Measurements from ENCODE around the gene HSPB6. TPM values are rescaled to one million over a fixed set of nuclear protein-coding genes. Genes with fewer than 3 reads are reported as not detected.

The HSPB6 gene
- polyA plus RNA-seq, 4 donors: 19.4 to 32.3 (median 25.1) TPM

Other genes with a start within 250 kb of the HSPB6 start
- 100 to 1,000 TPM in 2 of 4 donors, 10 to 100 TPM in 2; 69.7 to 135 (median 107) TPM for gene DMKN, start 243.4 kb downstream of the HSPB6 start, polyA plus RNA-seq (ENCODE audit: insufficient read length in 4 of 4)
- gene SBSN, start 228.7 kb downstream of the HSPB6 start, polyA plus RNA-seq (ENCODE audit: insufficient read length in 4 of 4): under 1 TPM in 3 of 4 donors, not detected in 1; 0.10 to 0.24 (median 0.21) TPM
- gene GAPDHS, start 223.6 kb downstream of the HSPB6 start, polyA plus RNA-seq (ENCODE audit: insufficient read length in 4 of 4): not detected
- gene TMEM147, start 211.4 kb downstream of the HSPB6 start, polyA plus RNA-seq (ENCODE audit: insufficient read length in 4 of 4): 100 to 1,000 TPM in 2 of 4 donors, 10 to 100 TPM in 2; 80.6 to 113 (median 93.9) TPM
- under 1 TPM in 1 of 4 donors, not detected in 3; 0.05 TPM for gene ATP4A, start 193.4 kb downstream of the HSPB6 start, polyA plus RNA-seq (ENCODE audit: insufficient read length in 4 of 4)
- gene PMIS2, start 170.9 kb downstream of the HSPB6 start, polyA plus RNA-seq (ENCODE audit: insufficient read length in 4 of 4): not detected
- gene HAUS5, start 144.3 kb downstream of the HSPB6 start, polyA plus RNA-seq (ENCODE audit: insufficient read length in 4 of 4): 10 to 100 TPM; 18.2 to 30.9 (median 26.9) TPM
- 10 to 100 TPM; 57.1 to 94.4 (median 73.3) TPM for gene RBM42, start 128.0 kb downstream of the HSPB6 start, polyA plus RNA-seq (ENCODE audit: insufficient read length in 4 of 4)
- gene ETV2, start 115.3 kb downstream of the HSPB6 start, polyA plus RNA-seq (ENCODE audit: insufficient read length in 4 of 4): 1 to 10 TPM; 1.1 to 3.6 (median 2.6) TPM
- 100 to 1,000 TPM; 302 to 435 (median 348) TPM for gene COX6B1, start 108.7 kb downstream of the HSPB6 start, polyA plus RNA-seq (ENCODE audit: insufficient read length in 4 of 4)
- 10 to 100 TPM in 3 of 4 donors, 1 to 10 TPM in 1; 9.8 to 26.7 (median 15.8) TPM for gene UPK1A, start 90.5 kb downstream of the HSPB6 start, polyA plus RNA-seq (ENCODE audit: insufficient read length in 4 of 4)
- under 1 TPM; 0.17 to 0.91 (median 0.44) TPM for gene ZBTB32, start 52.5 kb downstream of the HSPB6 start, polyA plus RNA-seq (ENCODE audit: insufficient read length in 4 of 4)
- gene KMT2B, start 39.0 kb downstream of the HSPB6 start, polyA plus RNA-seq (ENCODE audit: insufficient read length in 4 of 4): 10 to 100 TPM; 24.2 to 42.6 (median 34.2) TPM
- gene IGFLR1, start 14.6 kb downstream of the HSPB6 start, polyA plus RNA-seq (ENCODE audit: insufficient read length in 4 of 4): 1 to 10 TPM; 2.8 to 4.6 (median 3.7) TPM
- gene U2AF1L4, start 11.6 kb downstream of the HSPB6 start, polyA plus RNA-seq (ENCODE audit: insufficient read length in 4 of 4): 10 to 100 TPM; 15.7 to 21.8 (median 19.7) TPM
- 10 to 100 TPM; 54.5 to 78.6 (median 66.5) TPM for gene PSENEN, start 11.4 kb downstream of the HSPB6 start, polyA plus RNA-seq (ENCODE audit: insufficient read length in 4 of 4)
- 10 to 100 TPM; 11.5 to 13.0 (median 12.4) TPM for gene LIN37, start 8.5 kb downstream of the HSPB6 start, polyA plus RNA-seq (ENCODE audit: insufficient read length in 4 of 4)
- gene PROSER3, start 1.1 kb upstream of the HSPB6 start, polyA plus RNA-seq (ENCODE audit: insufficient read length in 4 of 4): 10 to 100 TPM; 11.5 to 28.6 (median 18.2) TPM
- gene ARHGAP33, start 18.5 kb upstream of the HSPB6 start, polyA plus RNA-seq (ENCODE audit: insufficient read length in 4 of 4): 10 to 100 TPM; 10.9 to 53.7 (median 30.0) TPM
- 10 to 100 TPM; 24.2 to 60.6 (median 39.9) TPM for gene PRODH2, start 55.8 kb upstream of the HSPB6 start, polyA plus RNA-seq (ENCODE audit: insufficient read length in 4 of 4)
- gene NPHS1, start 95.5 kb upstream of the HSPB6 start, polyA plus RNA-seq (ENCODE audit: insufficient read length in 4 of 4): 100 to 1,000 TPM; 101 to 226 (median 168) TPM
- gene KIRREL2, start 99.9 kb upstream of the HSPB6 start, polyA plus RNA-seq (ENCODE audit: insufficient read length in 4 of 4): 10 to 100 TPM in 3 of 4 donors, 1 to 10 TPM in 1; 7.7 to 12.8 (median 11.5) TPM
- 10 to 100 TPM; 19.3 to 32.8 (median 28.3) TPM for gene APLP1, start 111.5 kb upstream of the HSPB6 start, polyA plus RNA-seq (ENCODE audit: insufficient read length in 4 of 4)
- gene NFKBID, start 143.5 kb upstream of the HSPB6 start, polyA plus RNA-seq (ENCODE audit: insufficient read length in 4 of 4): 1 to 10 TPM; 1.3 to 6.0 (median 4.1) TPM
- gene HCST, start 145.5 kb upstream of the HSPB6 start, polyA plus RNA-seq (ENCODE audit: insufficient read length in 4 of 4): 1 to 10 TPM; 3.0 to 4.5 (median 3.4) TPM
- gene TYROBP, start 151.3 kb upstream of the HSPB6 start, polyA plus RNA-seq (ENCODE audit: insufficient read length in 4 of 4): 10 to 100 TPM in 2 of 4 donors, 1 to 10 TPM in 2; 8.2 to 13.5 (median 11.1) TPM
- 10 to 100 TPM in 3 of 4 donors, 1 to 10 TPM in 1; 8.6 to 19.9 (median 14.3) TPM for gene LRFN3, start 179.3 kb upstream of the HSPB6 start, polyA plus RNA-seq (ENCODE audit: insufficient read length in 4 of 4)
- gene SDHAF1, start 238.2 kb upstream of the HSPB6 start, polyA plus RNA-seq (ENCODE audit: insufficient read length in 4 of 4): 10 to 100 TPM; 12.4 to 19.8 (median 15.0) TPM